UCSD-AML1 (cell line): ENCODE measurements around the gene COPZ1.

ENCODE experiments used
- DNase-seq: peaks from one replicate; lab custom pipeline; 2025; ENCODE audit not compliant: unreplicated experiment; lab: John Stamatoyannopoulos, UW

COPZ1 gene

DNA sequence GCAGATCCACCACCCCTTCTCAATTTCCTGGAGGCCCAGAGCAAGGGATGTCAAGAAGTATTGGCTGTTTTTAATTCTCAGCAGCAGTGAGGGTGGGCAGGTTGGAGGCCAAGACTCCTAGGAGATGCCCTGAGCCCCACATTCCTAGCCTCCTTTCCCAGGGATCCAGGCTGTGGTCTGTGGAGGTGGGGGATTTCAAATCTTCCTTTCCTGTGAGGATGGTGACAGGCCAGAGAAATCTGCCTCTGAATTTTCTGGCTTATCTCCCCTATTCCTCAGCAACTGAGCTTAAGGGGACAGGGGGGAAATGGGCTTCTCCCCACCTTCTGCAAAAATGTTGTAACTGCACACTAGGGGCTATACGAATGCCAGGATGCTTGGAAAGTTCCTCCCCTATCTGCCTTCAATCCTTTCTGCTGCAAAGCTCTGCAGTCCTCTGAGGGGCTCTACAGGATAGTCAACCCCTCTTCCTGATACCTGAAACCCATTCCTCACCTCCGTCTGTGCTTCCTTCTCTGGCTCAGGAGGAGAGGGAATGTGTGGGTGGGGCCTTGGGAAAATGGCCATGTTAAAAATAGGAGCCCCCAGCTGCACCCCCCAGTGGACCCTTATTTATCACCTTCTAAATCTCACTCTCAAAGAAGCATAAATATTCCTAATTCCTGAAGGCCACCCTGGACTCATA lies 32.7 kb downstream of the COPZ1 start:
- no peak for DNase-seq

DNA sequence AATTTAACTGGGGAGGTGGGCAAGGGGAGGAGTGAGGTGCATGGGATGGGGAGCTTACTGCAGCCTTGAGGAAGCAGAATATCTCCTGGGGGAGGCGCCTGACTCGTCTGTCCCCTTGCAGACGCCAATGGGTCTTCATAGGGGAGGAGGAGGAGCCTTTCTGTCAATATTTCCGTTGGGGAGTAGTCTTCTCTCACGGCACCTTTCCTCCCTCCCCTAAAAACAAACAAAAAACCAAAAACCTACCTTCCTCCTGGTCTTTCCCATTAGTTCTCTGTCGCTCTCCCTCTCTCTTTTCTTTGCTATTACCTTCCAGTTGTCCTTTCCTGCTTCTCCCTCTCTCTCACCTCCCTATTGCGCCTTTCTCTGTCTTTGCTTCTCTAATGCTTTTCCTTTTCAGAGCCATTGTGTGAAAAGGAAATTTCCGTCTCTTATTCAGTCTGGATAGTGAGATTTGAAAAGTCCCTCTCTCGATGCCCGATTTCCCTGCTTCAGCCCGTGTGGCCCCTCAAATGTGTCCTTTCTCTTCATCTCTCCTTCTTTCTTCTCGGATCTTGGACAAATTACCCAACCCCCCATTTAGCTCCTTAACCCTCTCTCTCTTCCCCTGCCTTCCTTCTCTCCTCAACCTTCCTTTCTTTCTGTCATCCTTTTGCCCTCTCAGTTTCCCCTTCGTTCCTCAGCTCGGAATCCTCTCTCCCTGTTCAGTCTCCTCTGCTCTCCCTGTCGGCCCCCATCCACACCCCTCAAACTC lies 33.4 kb downstream of the COPZ1 start:
- DNase-seq: no peak

DNA sequence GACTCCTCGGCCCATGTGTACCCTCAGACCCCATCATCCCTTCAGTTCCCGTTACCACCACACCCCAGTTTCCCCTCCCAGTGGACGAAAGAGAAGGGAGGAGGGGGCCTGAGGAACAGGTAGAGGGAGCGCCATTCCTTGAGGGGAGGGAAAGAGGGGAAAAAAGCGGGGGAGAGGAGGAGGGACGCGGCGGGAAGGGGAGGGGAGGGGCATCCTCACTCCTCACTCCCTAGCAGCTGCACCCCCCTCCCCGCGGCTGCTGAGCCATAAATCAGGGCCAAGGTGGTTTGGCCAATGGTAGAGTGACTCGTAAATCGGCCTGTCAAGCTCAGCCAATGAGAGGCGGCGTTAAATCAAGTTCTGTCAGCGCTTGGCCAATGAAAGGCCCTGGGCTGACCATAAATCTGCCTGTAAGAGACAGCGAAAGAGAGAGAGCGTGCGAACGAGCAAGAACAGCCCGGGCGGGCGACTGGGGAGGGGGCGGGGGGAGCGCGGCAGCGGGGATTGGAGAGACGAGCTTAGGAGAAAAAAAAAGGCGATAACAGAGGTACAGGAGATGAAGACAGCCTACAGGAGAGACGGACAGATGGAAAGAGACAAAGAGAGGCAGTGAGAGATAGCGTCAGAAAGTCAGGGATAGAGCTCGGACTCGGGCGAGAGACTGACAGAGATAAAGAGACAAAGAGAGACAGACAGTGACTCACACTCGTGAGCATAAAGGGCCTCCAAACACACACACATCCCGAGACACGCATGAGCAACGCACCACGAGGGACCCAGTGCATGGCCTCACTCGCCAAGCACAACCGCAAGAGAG lies 34.2 kb downstream of the COPZ1 start:
- DNase-seq: peak; percentile 85

DNA sequence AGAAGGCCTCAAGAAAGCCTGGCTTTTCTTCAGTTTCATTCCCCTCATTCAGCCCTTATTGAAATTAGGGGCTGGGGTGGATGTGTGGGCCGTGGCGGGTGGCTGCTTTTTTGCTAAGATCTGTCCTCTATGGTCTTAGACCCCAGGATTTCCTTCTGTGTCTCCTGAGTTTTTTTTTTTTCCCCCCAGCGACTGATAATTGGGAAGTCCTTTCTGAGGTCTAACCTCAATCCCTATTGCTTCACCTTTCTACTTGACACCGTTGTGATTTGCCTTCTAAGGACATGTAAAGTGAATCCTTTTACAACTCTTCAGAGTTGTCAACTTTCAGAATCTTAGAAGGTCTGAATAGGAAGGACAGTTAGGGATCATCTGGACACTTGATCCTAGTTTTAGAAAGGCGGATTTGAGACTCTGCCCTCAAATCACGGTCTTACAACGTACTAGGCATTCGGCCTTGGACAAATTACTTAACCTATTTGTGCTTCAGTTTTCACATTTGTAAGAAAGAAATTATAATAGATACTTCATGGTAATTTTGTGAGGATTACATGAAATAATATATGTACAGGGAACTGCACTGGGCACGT lies 34.9 kb downstream of the COPZ1 start:
- DNase-seq: no peak

- DNase-seq: peak; percentile 63
These were observed 36.0 kb downstream of the COPZ1 start for GRCh38 chr12:54360717-54361456.

GRCh38 chr12:54363047-54363446 lies 38.1 kb downstream of the COPZ1 start:
- no peak for DNase-seq

GRCh38 chr12:54363618-54364017 lies 38.7 kb downstream of the COPZ1 start:
- DNase-seq: no peak

DNA sequence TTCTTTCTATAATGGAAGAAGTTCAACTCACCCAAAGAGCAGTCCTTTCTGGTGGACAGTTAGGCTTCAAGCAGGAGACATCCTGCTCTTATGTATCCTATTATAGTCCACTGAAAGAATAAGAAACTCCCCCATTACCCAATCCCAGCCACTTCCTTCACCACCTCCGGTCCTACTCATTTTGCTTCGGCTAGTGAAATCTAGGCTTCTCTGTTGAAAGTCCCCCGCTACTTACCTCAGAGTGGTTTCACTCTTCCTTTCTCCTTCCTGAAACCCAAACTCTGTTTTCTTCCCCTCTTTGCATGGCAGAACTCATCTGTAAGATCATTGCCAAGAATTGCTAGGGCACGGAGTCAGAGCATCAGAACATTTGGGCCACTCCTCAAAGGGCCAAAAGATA lies 39.5 kb downstream of the COPZ1 start, which contains the start of gene GPR84:
GPR84 (minus strand) TSS at position 74 of the 400 bp plus-strand sequence. CDS start 635 bp downstream, outside the sequence.
- DNase-seq: no peak

DNA sequence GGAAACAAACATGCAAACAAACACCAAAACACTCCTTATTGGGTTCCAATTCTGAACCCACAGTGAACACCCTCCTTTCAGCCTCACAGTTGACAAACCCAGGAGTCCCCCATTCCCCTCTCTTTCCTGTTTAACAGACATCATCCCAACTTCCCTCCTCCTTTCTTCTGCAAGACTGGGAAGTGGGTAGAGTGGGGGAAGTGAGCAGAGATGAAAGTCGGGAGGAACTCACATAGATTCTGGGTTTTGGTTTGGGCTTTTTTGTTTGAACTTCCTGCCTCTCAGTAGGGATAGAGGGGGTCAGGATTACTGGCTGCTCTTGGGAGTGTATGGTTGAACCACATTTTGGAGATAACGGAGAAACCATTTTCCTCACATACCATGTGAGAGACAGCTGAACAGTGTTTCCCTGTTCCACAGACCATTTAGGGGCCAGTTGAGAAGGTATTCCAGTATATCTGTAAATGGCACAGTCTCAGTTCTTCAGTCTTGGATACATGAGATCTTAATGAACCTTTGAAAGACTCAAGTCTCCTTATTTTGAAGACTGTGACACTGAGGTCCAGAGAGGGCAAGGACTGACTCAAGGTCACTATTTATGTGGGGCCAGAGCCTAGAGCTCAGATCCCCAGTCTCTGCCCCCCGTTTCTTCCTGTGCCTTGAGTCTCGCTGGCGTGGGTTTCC lies 43.2 kb downstream of the COPZ1 start:
- DNase-seq: no peak

GRCh38 chr12:54368709-54369596 lies 44.0 kb downstream of the COPZ1 start:
- peak; percentile 90 for DNase-seq

GRCh38 chr12:54369597-54370131 lies 44.7 kb downstream of the COPZ1 start:
- DNase-seq: no peak

DNA sequence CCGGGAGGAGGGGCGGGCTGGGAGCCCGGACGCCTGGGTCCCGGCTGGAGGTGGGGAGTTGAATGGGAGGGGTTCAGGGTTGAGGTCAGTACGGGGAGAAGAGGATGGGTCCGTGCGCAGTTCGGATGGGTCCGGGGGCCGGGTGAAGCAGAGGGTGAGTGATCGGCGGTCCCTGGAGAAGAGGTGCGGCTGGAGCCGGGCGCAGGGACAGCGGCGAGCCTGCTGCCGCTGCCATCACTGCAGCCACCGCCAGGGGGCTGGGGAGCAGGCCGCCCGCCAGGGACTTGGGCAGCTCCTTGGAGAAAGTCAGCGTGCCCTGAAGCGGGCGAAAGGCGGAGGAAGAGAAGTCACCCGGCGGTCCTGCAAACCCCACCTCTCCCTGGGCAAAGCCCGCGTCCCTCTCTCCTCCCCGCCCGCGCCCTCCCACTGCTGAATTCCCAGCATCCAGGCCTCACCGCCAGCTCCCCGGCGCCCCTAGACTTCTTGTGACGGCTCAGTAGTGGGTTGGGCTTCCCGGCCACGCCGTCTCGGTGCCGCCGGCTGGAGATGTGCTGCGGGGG lies 45.3 kb downstream of the COPZ1 start:
- DNase-seq: no peak

- DNase-seq: peak; percentile 65
These were observed 46.6 kb downstream of the COPZ1 start for GRCh38 chr12:54371328-54372112.

GRCh38 chr12:54372113-54372806 lies 47.3 kb downstream of the COPZ1 start:
- no peak for DNase-seq

- no peak for DNase-seq
These were observed 49.0 kb downstream of the COPZ1 start for GRCh38 chr12:54373649-54374561.
